Uterus (tissue), 2 donors: ENCODE measurements around the gene LINC00632.

Experiments used
- CTCF ChIP-seq, 4 experiments: fragments of 200-600 bp in 2 of 4; fragments of 450-650 bp in 2 of 4; sonication (generic) in 2 of 4; IDR thresholded peaks; one replicate each; pipeline ENCODE4 v1.5.1; 2016 to 2019; ENCODE audit warnings: antibody characterized with exemption in 4 of 4, mild to moderate bottlenecking in 2 of 4, moderate library complexity in 1 of 4
- POLR2A ChIP-seq, 2 donors: fragments of 450-650 bp; IDR thresholded peaks; one replicate each; pipeline ENCODE4 v1.6.1; 2016; ENCODE audit warnings: antibody characterized with exemption in 2 of 2, mild to moderate bottlenecking in 1 of 2, moderate library complexity in 1 of 2

DNA sequence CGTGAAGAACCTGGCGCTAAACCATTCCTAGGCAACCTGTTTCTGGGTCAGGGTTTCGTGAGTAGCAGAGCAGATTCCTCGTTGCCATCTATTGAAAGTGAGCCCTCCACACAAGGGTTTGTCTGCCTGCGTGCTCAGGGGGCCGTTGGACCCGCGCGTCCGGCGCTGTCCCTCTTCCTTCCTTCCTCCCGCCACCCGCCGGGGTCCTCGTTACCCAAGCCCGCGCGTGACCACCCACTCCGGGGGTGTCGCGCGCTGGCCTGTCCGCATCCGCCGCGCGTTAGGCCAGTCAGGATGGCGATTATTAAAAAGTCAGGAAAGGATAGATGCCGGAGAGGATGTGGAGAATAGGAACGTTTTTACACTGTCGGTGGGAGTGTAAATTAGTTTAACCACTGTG lies 66.8 kb downstream of the LINC00632 start:
- TF ChIP-seq CTCF (IDR thresholded peaks at IDR 0.05) (no peak), POLR2A (IDR thresholded peaks at IDR 0.05) (no peak)
